ENCODE data around the gene TRAPPC8.

DNA sequence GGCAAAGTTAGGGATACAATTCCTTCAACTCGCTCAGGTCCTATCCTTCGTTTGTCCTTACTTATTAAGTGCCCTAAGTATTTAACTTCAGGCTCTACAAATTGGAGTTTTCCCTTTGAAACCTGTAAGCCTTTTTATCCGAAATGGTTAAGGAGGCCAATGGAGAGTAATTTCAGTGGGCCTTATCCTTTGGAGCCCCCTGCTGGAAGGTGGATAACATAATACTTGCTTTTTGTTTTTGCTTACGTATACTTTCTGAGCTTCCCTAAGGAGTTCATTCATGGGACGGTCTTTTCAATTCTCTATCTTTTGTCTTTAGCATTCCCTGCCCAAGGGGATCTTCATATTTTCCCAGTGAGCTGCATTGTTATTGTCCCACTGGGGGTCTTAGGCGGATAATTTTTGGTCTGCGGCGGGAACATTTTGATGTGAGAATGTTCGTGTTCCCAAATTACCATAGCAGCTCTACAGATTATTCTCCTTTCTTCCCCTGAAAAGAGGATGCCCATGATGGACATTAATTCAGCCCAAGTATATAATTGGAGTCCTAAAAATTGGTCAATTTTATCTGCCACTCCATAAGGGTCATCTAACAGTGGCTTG, 34.4 kb upstream of the TRAPPC8 start:
- TF ChIP-seq, protein P1, sequence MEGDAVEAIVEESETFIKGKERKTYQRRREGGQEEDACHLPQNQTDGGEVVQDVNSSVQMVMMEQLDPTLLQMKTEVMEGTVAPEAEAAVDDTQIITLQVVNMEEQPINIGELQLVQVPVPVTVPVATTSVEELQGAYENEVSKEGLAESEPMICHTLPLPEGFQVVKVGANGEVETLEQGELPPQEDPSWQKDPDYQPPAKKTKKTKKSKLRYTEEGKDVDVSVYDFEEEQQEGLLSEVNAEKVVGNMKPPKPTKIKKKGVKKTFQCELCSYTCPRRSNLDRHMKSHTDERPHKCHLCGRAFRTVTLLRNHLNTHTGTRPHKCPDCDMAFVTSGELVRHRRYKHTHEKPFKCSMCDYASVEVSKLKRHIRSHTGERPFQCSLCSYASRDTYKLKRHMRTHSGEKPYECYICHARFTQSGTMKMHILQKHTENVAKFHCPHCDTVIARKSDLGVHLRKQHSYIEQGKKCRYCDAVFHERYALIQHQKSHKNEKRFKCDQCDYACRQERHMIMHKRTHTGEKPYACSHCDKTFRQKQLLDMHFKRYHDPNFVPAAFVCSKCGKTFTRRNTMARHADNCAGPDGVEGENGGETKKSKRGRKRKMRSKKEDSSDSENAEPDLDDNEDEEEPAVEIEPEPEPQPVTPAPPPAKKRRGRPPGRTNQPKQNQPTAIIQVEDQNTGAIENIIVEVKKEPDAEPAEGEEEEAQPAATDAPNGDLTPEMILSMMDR (IDR thresholded peaks at IDR 0.05; ENCODE audit: low read depth, low read length, poor library complexity, severe bottlenecking): peak; percentile 70
- no peak for TF ChIP-seq EZH2phosphoT487 (IDR thresholded peaks at IDR 0.05; ENCODE audit: borderline replicate concordance, low read length)
